Stimulated activated CD8-positive, alpha-beta memory T cell treated with anti-CD3 and anti-CD28 coated beads, Interleukin-12 subunit alpha, Interleukin-12 subunit beta, amount 100 ng/mL, for 24 hours (primary cell): Measurements from ENCODE around the gene NFIA.

ENCODE experiments used
- DNase-seq: peaks from one replicate; pipeline ENCODE4 v3.0.0-alpha.2; 2020; ENCODE audit errors: extremely low read depth

The NFIA gene

GRCh38 chr1:61395146-61395800 lies 312.9 kb downstream of the NFIA start:
- no peak for DNase-seq

GRCh38 chr1:61397495-61397894 lies 315.1 kb downstream of the NFIA start:
- DNase-seq: no peak

- no peak for DNase-seq
Measured at GRCh38 chr1:61397935-61398334, 315.6 kb downstream of the NFIA start.

- no peak for DNase-seq
Measured at GRCh38 chr1:61399199-61399598, 316.8 kb downstream of the NFIA start.

- no peak for DNase-seq
Measured at GRCh38 chr1:61400131-61400770, 317.9 kb downstream of the NFIA start.

GRCh38 chr1:61400997-61401396 lies 318.6 kb downstream of the NFIA start:
- DNase-seq: no peak

GRCh38 chr1:61403679-61404596 lies 321.6 kb downstream of the NFIA start:
- DNase-seq: no peak

GRCh38 chr1:61404597-61405376 lies 322.4 kb downstream of the NFIA start:
- DNase-seq: no peak

GRCh38 chr1:61406467-61406866 lies 324.1 kb downstream of the NFIA start:
- DNase-seq: no peak

GRCh38 chr1:61412601-61413000 lies 330.2 kb downstream of the NFIA start:
- no peak for DNase-seq

GRCh38 chr1:61419196-61419595 lies 336.8 kb downstream of the NFIA start:
- no peak for DNase-seq

- no peak for DNase-seq
Measured at GRCh38 chr1:61419657-61420056, 337.3 kb downstream of the NFIA start.

- DNase-seq: no peak
Measured at GRCh38 chr1:61420243-61420642, 337.9 kb downstream of the NFIA start.

- DNase-seq: no peak
Measured at GRCh38 chr1:61420909-61421835, 338.8 kb downstream of the NFIA start.

- no peak for DNase-seq
Measured at GRCh38 chr1:61423643-61424042, 341.3 kb downstream of the NFIA start.

- DNase-seq: no peak
Measured at GRCh38 chr1:61424382-61424781, 342.0 kb downstream of the NFIA start.

GRCh38 chr1:61425040-61425439 lies 342.7 kb downstream of the NFIA start:
- DNase-seq: no peak

- no peak for DNase-seq
Measured at GRCh38 chr1:61426254-61426653, 343.9 kb downstream of the NFIA start.

GRCh38 chr1:61426885-61427284 lies 344.5 kb downstream of the NFIA start:
- DNase-seq: no peak

- DNase-seq: no peak
Measured at GRCh38 chr1:61427510-61427909, 345.1 kb downstream of the NFIA start.

GRCh38 chr1:61428146-61428545 lies 345.8 kb downstream of the NFIA start:
- no peak for DNase-seq
